ENCODE measurements around the gene FRMPD1. TPM values are rescaled to one million over a fixed set of nuclear protein-coding genes. Genes with fewer than 3 reads are reported as not detected.
"Not testable (repeated sequence)": the region's sequence is repeated elsewhere in the genome, so short reads cannot be mapped to it uniquely, and the experiment has no call there.

FRMPD1 gene
- total RNA-seq (0.15 and 1.5 TPM in 2 replicates), polyA plus RNA-seq (0.32 TPM in 1 of 2 replicates, not detected in the other)

GRCh38 chr9:37650873-37651768 is at the start of gene FRMPD1:
TSS of gene FRMPD1 (plus strand) at chr9:37650954. CDS start at chr9:37692642, 41,688 bp downstream.
- Histone ChIP-seq H3K4me3 (peak within 1 kb of the TSS; percentile 64), H3K27ac (no peak within 1 kb of the TSS), H3K27me3 (peaks cover 85% of the 10 kb centered on the region), H3K4me1 (ENCODE audit: low read depth) (peaks cover 14% of the 10 kb centered on the region), H3K9me3 (ENCODE audit: low read depth) (no peaks in the 10 kb centered on the region), H3K36me3 (no peaks in the 10 kb centered on the region)
- peak; percentile 51 to 91 for DNase-seq (ENCODE audit: low read depth in 1 of 2, low spot score in 1 of 2)
- no peak for TF ChIP-seq CTCF (IDR thresholded peaks at IDR 0.05; ENCODE audit: low read depth, low read length)

- H3K9me3 ChIP-seq (ENCODE audit: low read depth); H3K4me1 ChIP-seq (ENCODE audit: low read depth); H3K4me3 ChIP-seq; DNase-seq (ENCODE audit: low read depth in 1 of 2, low spot score in 1 of 2); H3K27ac ChIP-seq; H3K36me3 ChIP-seq: not testable (repeated sequence)
- peaks cover 44% of the 10 kb centered on the region for H3K27me3 ChIP-seq
Observed at GRCh38 chr9:37602061-37602460, 48.7 kb upstream of the FRMPD1 start.

GRCh38 chr9:37602817-37603216 is 47.9 kb upstream of the FRMPD1 start:
- no peaks in the 10 kb centered on the region for H3K4me1 ChIP-seq (ENCODE audit: low read depth)
- H3K27me3 ChIP-seq: peaks cover 41% of the 10 kb centered on the region
- no peak overlapping the region for H3K27ac ChIP-seq
- no peak for TF ChIP-seq CTCF (IDR thresholded peaks at IDR 0.05; ENCODE audit: low read depth, low read length)
- no peaks in the 10 kb centered on the region for H3K9me3 ChIP-seq (ENCODE audit: low read depth)
- no peaks in the 10 kb centered on the region for H3K36me3 ChIP-seq
- no peak overlapping the region for H3K4me3 ChIP-seq
- no peak for DNase-seq (ENCODE audit: low read depth in 1 of 2, low spot score in 1 of 2)

GRCh38 chr9:37604296-37604695 is 46.5 kb upstream of the FRMPD1 start:
- DNase-seq (ENCODE audit: low read depth in 1 of 2, low spot score in 1 of 2): no peak
- H3K4me3 ChIP-seq: no peak overlapping the region
- no peak for TF ChIP-seq CTCF (IDR thresholded peaks at IDR 0.05; ENCODE audit: low read depth, low read length)
- no peaks in the 10 kb centered on the region for H3K36me3 ChIP-seq
- no peaks in the 10 kb centered on the region for H3K4me1 ChIP-seq (ENCODE audit: low read depth)
- H3K9me3 ChIP-seq (ENCODE audit: low read depth): no peaks in the 10 kb centered on the region
- H3K27me3 ChIP-seq: peaks cover 41% of the 10 kb centered on the region
- no peak overlapping the region for H3K27ac ChIP-seq

- no peak for TF ChIP-seq CTCF (IDR thresholded peaks at IDR 0.05; ENCODE audit: low read depth, low read length)
- DNase-seq (ENCODE audit: low read depth in 1 of 2, low spot score in 1 of 2): no peak
- Histone ChIP-seq H3K4me3 (no peak overlapping the region), H3K4me1 (ENCODE audit: low read depth) (no peaks in the 10 kb centered on the region), H3K27me3 (peaks cover 36% of the 10 kb centered on the region), H3K9me3 (ENCODE audit: low read depth) (no peaks in the 10 kb centered on the region), H3K36me3 (no peaks in the 10 kb centered on the region), H3K27ac (no peak overlapping the region)
Observed at GRCh38 chr9:37608250-37608649, 42.5 kb upstream of the FRMPD1 start.

GRCh38 chr9:37609735-37610397 is 40.9 kb upstream of the FRMPD1 start:
- Histone ChIP-seq H3K4me3 (no peak overlapping the region), H3K27me3 (peaks cover 26% of the 10 kb centered on the region), H3K27ac (no peak overlapping the region), H3K4me1 (ENCODE audit: low read depth) (no peaks in the 10 kb centered on the region), H3K9me3 (ENCODE audit: low read depth) (no peaks in the 10 kb centered on the region), H3K36me3 (no peaks in the 10 kb centered on the region)
- DNase-seq (ENCODE audit: low read depth in 1 of 2, low spot score in 1 of 2): no peak
- TF ChIP-seq CTCF (IDR thresholded peaks at IDR 0.05; ENCODE audit: low read depth, low read length): no peak

Measured in cardiac muscle cell (in vitro differentiated cells and primary cell).